Activated CD8-positive, alpha-beta memory T cell treated with anti-CD3 and anti-CD28 coated beads, Interleukin-2, amount 10 ng/mL, durations not matched to agents 7 days and 5 days (primary cell): ENCODE measurements around the gene ARHGAP6. TPM values are rescaled to one million over a fixed set of nuclear protein-coding genes. Genes with fewer than 3 reads are reported as not detected.

Experiments
- ATAC-seq: fragments of 150-1000 bp; cut with Tn5 transposase; one replicate; pipeline ENCODE4 v1.10.0; 2021; ENCODE audit warnings: moderate library complexity
- CTCF ChIA-PET: fragments of 350-600 bp; sonication (Branson Sonifier 250); formaldehyde crosslinking; loops from one replicate; lab custom pipeline; 2021; ENCODE audit warnings: antibody characterized with exemption; lab: Charles Lee
- DNase-seq: peaks from one replicate; pipeline ENCODE4 v3.0.0-alpha.2; 2020
- H3K27ac Mint-ChIP-seq: one replicate; pipeline ENCODE4 v1.8.0; 2021; ENCODE audit warnings: mild to moderate bottlenecking, mixed read lengths
- H3K27me3 Mint-ChIP-seq: one replicate; pipeline ENCODE4 v1.8.0; 2021; ENCODE audit warnings: mixed read lengths
- H3K36me3 Mint-ChIP-seq: one replicate; pipeline ENCODE4 v1.8.0; 2021; ENCODE audit warnings: mild to moderate bottlenecking, mixed read lengths
- H3K4me1 Mint-ChIP-seq: one replicate; pipeline ENCODE4 v1.8.0; 2021; ENCODE audit warnings: mixed read lengths
- H3K4me3 Mint-ChIP-seq: one replicate; pipeline ENCODE4 v1.8.0; 2021; ENCODE audit warnings: mild to moderate bottlenecking, moderate library complexity, mixed read lengths
- H3K9me3 Mint-ChIP-seq: one replicate; pipeline ENCODE4 v1.8.0; 2022; ENCODE audit warnings: low read depth, mixed read lengths
- total RNA-seq, 2 experiments: library from RNA; stranded (reverse); gene quantifications; one replicate each; pipeline ENCODE4 v1.2.3, GENCODE V29; 2021

ARHGAP6 gene
- total RNA-seq, 2 experiments from 2014 or later = not detected

DNA sequence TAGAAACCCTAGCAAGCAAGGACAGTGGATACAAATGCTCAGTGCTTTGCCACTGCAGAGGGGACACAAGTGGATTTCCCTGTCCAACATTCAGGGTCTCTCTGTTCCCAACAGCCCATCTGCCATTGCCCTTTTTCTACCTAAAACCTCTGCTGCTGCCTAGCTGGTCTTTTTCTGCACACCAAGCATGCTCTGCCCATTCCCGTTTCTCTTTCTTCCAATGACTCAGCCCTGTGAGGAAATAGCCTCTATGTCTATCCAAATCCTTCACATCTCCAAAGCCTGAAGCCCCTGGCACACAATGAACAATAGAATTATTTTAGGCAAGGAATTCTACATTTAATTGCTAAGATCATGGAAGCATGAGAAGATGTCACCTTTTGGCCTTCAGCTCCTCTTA, 378.2 kb downstream of the ARHGAP6 start:
- H3K36me3 Mint-ChIP-seq = no peaks in the 10 kb centered on the region
- no peak for ATAC-seq
- no peak overlapping the region for H3K27ac Mint-ChIP-seq
- no peak overlapping the region for H3K4me3 Mint-ChIP-seq
- CTCF ChIA-PET = no interaction called here
- no peaks in the 10 kb centered on the region for H3K27me3 Mint-ChIP-seq
- no peak for DNase-seq
- no peaks in the 10 kb centered on the region for H3K4me1 Mint-ChIP-seq
- no peaks in the 10 kb centered on the region for H3K9me3 Mint-ChIP-seq

- DNase-seq (no peak), ATAC-seq (no peak)
- CTCF ChIA-PET = no interaction called here
- Mint-ChIP-seq H3K4me3 (no peak overlapping the region), H3K36me3 (no peaks in the 10 kb centered on the region), H3K27me3 (no peaks in the 10 kb centered on the region), H3K4me1 (no peaks in the 10 kb centered on the region), H3K27ac (no peak overlapping the region), H3K9me3 (no peaks in the 10 kb centered on the region)
Observed at GRCh38 chrX:11285651-11286050, 380.1 kb downstream of the ARHGAP6 start.

DNA sequence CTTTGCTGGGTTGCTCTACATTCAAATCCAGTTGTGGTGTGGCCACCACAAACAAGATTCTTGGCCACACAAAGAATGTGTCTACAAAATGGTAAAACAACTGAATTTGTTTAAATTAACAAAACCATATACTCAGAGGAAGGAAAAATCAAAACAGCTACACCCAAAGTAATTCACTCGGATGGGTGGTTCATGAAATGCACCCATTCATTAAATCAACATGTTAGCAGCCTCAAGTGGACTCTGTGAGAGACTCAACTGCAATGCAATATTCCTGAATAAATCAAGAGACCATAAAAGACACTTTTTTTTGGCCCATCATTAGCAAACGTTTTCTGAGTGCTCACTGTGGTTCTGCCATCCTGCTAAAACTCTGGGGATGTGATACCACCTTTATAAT, 383.7 kb downstream of the ARHGAP6 start:
- Mint-ChIP-seq H3K36me3 (no peaks in the 10 kb centered on the region), H3K4me1 (no peaks in the 10 kb centered on the region), H3K27ac (no peak overlapping the region), H3K4me3 (no peak overlapping the region), H3K27me3 (no peaks in the 10 kb centered on the region), H3K9me3 (no peaks in the 10 kb centered on the region)
- CTCF ChIA-PET = no interaction called here
- DNase-seq = no peak
- ATAC-seq = no peak

DNA sequence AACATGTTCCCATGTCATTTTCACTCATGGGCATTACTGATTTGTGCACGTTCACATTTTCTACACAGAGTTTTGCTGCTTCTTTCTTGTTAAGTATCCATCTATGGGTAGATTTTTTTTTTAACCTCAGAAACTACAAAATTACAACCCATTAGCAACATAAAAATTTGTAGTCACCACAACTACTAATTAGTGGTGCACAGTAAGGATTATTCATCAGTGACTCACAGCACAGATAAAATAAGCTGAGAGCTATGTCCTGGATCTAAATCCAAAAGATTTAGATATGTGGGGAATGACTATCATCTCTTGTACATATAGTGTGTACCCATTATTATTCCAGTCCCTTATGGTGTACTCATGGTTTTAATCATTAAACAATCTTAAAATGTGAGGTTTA, 392.2 kb downstream of the ARHGAP6 start:
- Mint-ChIP-seq H3K4me3 (no peak overlapping the region), H3K4me1 (no peaks in the 10 kb centered on the region), H3K27ac (no peak overlapping the region), H3K27me3 (no peaks in the 10 kb centered on the region), H3K9me3 (no peaks in the 10 kb centered on the region), H3K36me3 (no peaks in the 10 kb centered on the region)
- DNase-seq (no peak), ATAC-seq (no peak)
- CTCF ChIA-PET = no interaction called here

- no peaks in the 10 kb centered on the region for H3K9me3 Mint-ChIP-seq
- no peak overlapping the region for H3K4me3 Mint-ChIP-seq
Observed at GRCh38 chrX:11272863-11273262, 392.9 kb downstream of the ARHGAP6 start.

DNA sequence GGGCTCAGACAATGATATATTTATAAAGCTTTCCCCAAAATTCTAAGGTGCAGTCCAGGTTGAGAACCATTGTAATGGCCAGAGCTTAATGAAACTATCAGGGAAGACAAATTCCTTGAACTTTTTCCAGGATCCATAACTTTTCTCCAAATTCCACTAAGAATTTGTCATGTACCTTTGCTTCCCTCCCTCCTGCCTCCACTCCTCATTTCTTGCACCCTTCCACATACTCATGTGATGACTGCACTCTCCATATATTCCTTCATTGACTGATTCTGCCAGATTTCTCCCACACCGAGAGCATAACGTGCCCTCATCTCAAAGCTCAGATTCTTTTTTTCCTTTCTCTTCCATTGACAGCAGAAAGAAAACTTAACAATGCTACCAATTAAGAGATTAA, 393.4 kb downstream of the ARHGAP6 start:
- H3K36me3 Mint-ChIP-seq = no peaks in the 10 kb centered on the region
- H3K27me3 Mint-ChIP-seq = no peaks in the 10 kb centered on the region
- CTCF ChIA-PET = no interaction called here
- DNase-seq (no peak), ATAC-seq (no peak)
- H3K4me1 Mint-ChIP-seq = no peaks in the 10 kb centered on the region
- H3K9me3 Mint-ChIP-seq = no peaks in the 10 kb centered on the region
- H3K4me3 Mint-ChIP-seq = no peak overlapping the region
- no peak overlapping the region for H3K27ac Mint-ChIP-seq

More at GRCh38 chrX:11272863-11273262, 392.9 kb downstream of the ARHGAP6 start:
- H3K27ac Mint-ChIP-seq = no peak overlapping the region
- DNase-seq (no peak), ATAC-seq (no peak)
- CTCF ChIA-PET = no interaction called here
- no peaks in the 10 kb centered on the region for H3K4me1 Mint-ChIP-seq
- no peaks in the 10 kb centered on the region for H3K36me3 Mint-ChIP-seq
- H3K27me3 Mint-ChIP-seq = no peaks in the 10 kb centered on the region

DNA sequence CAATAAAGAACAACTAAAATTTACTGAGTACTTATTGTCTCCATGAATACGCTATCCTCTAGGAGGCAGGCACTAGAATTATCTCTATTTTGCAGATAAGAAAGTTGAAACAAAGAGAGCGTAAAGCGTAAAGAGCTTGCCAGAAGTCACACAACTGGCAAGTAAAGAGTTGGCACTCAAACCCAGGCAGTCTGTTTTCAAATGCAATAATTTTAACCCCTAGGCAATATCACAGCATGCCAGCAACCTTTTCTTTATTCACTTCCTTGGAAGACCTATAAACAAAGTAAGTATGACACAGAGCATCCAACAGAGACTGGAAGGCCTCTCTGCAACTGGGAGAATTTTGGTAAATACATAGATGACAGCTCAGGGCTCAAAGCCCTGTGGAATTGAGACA, 395.7 kb downstream of the ARHGAP6 start:
- Mint-ChIP-seq H3K27ac (no peak overlapping the region), H3K4me3 (no peak overlapping the region), H3K27me3 (no peaks in the 10 kb centered on the region), H3K4me1 (no peaks in the 10 kb centered on the region), H3K36me3 (no peaks in the 10 kb centered on the region), H3K9me3 (no peaks in the 10 kb centered on the region)
- DNase-seq (no peak), ATAC-seq (no peak)
- CTCF ChIA-PET = no interaction called here

DNA sequence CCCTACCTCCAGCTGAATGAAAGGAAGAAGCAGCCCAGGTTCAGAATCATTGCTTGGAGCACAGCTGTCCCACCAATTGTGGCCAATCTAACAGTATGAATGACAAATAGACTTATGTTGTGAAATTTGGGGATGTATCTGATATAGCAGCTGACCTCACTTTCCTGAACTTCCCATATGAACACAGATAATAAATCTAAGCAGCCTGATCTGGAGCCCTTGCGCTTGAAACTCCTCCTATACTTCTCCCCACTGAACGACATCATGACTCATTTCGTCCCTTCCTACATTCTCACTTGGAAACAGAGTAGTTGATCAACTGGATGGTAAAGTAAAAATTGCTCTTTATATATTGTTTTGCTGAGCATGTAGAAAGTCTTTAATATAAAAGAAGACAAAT, 396.7 kb downstream of the ARHGAP6 start:
- H3K36me3 Mint-ChIP-seq = no peaks in the 10 kb centered on the region
- no peak overlapping the region for H3K4me3 Mint-ChIP-seq
- CTCF ChIA-PET = no interaction called here
- no peaks in the 10 kb centered on the region for H3K4me1 Mint-ChIP-seq
- no peak for ATAC-seq
- no peak overlapping the region for H3K27ac Mint-ChIP-seq
- no peaks in the 10 kb centered on the region for H3K27me3 Mint-ChIP-seq
- no peak for DNase-seq
- H3K9me3 Mint-ChIP-seq = no peaks in the 10 kb centered on the region

GRCh38 chrX:11267425-11267824, 398.3 kb downstream of the ARHGAP6 start:
- H3K4me1 Mint-ChIP-seq = no peaks in the 10 kb centered on the region
- no peak overlapping the region for H3K4me3 Mint-ChIP-seq
- CTCF ChIA-PET = no interaction called here
- ATAC-seq (no peak), DNase-seq (no peak)
- no peak overlapping the region for H3K27ac Mint-ChIP-seq
- no peaks in the 10 kb centered on the region for H3K36me3 Mint-ChIP-seq
- H3K9me3 Mint-ChIP-seq = no peaks in the 10 kb centered on the region
- no peaks in the 10 kb centered on the region for H3K27me3 Mint-ChIP-seq

DNA sequence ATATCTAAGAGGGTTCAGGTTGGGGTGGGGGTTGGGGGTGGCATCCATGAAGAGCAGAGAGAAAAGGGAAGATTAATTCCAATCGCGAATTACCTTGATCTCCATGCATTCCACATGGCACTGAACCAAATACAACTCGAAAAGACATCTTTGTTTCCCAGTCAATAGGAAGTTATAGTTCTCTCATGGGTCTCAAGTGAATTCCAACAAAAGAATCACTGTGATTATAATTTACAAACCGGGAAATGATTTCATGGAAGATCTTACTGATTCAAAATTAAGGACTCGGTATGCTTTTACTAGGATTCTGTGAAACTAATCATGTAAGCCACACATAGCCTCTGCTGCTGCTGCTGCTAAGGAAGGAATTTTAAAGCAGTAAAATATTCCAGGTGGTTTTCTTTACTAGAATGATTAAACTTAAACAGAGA, 399.1 kb downstream of the ARHGAP6 start:
- no peaks in the 10 kb centered on the region for H3K27me3 Mint-ChIP-seq
- no peaks in the 10 kb centered on the region for H3K4me1 Mint-ChIP-seq
- no peak overlapping the region for H3K27ac Mint-ChIP-seq
- no peaks in the 10 kb centered on the region for H3K9me3 Mint-ChIP-seq
- H3K4me3 Mint-ChIP-seq = no peak overlapping the region
- ATAC-seq = no peak
- DNase-seq = no peak
- H3K36me3 Mint-ChIP-seq = no peaks in the 10 kb centered on the region
- CTCF ChIA-PET = no interaction called here

DNA sequence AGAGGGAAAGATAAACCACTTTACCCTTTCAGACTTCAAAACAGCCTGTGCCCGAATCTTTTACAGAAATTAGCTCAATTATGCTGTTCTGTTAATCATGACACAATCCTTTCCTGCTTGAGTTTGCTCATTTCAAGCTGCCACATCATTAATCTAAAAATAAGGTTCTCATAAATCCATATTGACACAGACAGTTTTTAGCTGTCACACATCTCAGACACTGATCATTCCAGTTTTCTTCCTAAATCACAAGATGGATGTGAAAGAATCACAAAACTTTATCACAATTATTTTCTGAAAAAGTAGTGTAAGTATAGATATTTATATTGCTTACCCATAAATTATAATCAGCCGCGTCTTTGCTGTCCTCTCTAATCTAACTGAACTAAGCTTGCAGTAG, 400.4 kb downstream of the ARHGAP6 start:
- CTCF ChIA-PET = no interaction called here
- H3K9me3 Mint-ChIP-seq = no peaks in the 10 kb centered on the region
- DNase-seq = no peak
- ATAC-seq = no peak
- no peaks in the 10 kb centered on the region for H3K36me3 Mint-ChIP-seq
- no peak overlapping the region for H3K4me3 Mint-ChIP-seq
- H3K4me1 Mint-ChIP-seq = no peaks in the 10 kb centered on the region
- no peak overlapping the region for H3K27ac Mint-ChIP-seq
- no peaks in the 10 kb centered on the region for H3K27me3 Mint-ChIP-seq

GRCh38 chrX:11264925-11265324, 400.8 kb downstream of the ARHGAP6 start:
- Mint-ChIP-seq H3K9me3 (no peaks in the 10 kb centered on the region), H3K27me3 (no peaks in the 10 kb centered on the region), H3K27ac (no peak overlapping the region), H3K36me3 (no peaks in the 10 kb centered on the region), H3K4me1 (no peaks in the 10 kb centered on the region), H3K4me3 (no peak overlapping the region)
- DNase-seq (no peak), ATAC-seq (no peak)
- CTCF ChIA-PET = no interaction called here

DNA sequence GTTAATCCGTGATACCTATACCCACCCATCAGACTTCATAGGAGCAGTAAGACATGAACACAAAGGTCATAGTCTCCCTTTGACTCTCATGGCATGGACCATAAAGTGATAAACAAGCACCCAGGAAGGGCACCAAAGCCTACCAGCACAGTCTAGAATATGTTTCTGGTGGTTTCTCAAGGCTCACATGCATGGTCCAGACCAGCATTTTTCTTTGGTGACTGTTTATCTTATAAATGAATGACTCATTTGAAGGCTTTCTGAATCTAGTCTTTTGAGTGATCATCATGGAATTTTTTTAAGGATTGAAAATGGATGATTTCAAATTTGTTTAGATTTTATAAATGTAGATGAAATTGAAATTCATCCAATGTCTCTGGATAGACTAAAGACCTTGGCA, 404.5 kb downstream of the ARHGAP6 start:
- Mint-ChIP-seq H3K4me1 (no peaks in the 10 kb centered on the region), H3K27me3 (no peaks in the 10 kb centered on the region), H3K36me3 (no peaks in the 10 kb centered on the region), H3K27ac (no peak overlapping the region), H3K9me3 (no peaks in the 10 kb centered on the region), H3K4me3 (no peak overlapping the region)
- CTCF ChIA-PET = no interaction called here
- DNase-seq (no peak), ATAC-seq (no peak)

GRCh38 chrX:11259437-11259836, 406.3 kb downstream of the ARHGAP6 start:
- H3K9me3 Mint-ChIP-seq = no peaks in the 10 kb centered on the region
- H3K36me3 Mint-ChIP-seq = no peaks in the 10 kb centered on the region
- H3K4me3 Mint-ChIP-seq = no peak overlapping the region
- no peak overlapping the region for H3K27ac Mint-ChIP-seq
- H3K4me1 Mint-ChIP-seq = no peaks in the 10 kb centered on the region
- DNase-seq (no peak), ATAC-seq (no peak)
- CTCF ChIA-PET = no interaction called here
- no peaks in the 10 kb centered on the region for H3K27me3 Mint-ChIP-seq

GRCh38 chrX:11257711-11258110, 408.0 kb downstream of the ARHGAP6 start:
- Mint-ChIP-seq H3K27me3 (no peaks in the 10 kb centered on the region), H3K27ac (no peak overlapping the region), H3K4me3 (no peak overlapping the region), H3K9me3 (no peaks in the 10 kb centered on the region), H3K36me3 (no peaks in the 10 kb centered on the region), H3K4me1 (no peaks in the 10 kb centered on the region)
- ATAC-seq (no peak), DNase-seq (no peak)
- CTCF ChIA-PET = no interaction called here
